Breast epithelium (tissue), 3 donors: ENCODE measurements around the gene PCCB.

Experiments used
- POLR2AphosphoS5 ChIP-seq, 3 donors: sonication (generic); formaldehyde crosslinking; IDR thresholded peaks; one replicate each; pipeline ENCODE4 v1.6.1; 2017; ENCODE audit warnings: antibody characterized with exemption in 3 of 3
- TF ChIP-seq, protein P1 (sequence below), 3 donors: fragments of 450-650 bp; IDR thresholded peaks; one replicate each; pipeline ENCODE4 v1.5.1; 2016 to 2017; ENCODE audit warnings: antibody characterized with exemption in 3 of 3, mild to moderate bottlenecking in 3 of 3, moderate library complexity in 3 of 3

GRCh38 chr3:136296960-136297359 is 46.8 kb downstream of the PCCB start:
- TF ChIP-seq, protein P1, sequence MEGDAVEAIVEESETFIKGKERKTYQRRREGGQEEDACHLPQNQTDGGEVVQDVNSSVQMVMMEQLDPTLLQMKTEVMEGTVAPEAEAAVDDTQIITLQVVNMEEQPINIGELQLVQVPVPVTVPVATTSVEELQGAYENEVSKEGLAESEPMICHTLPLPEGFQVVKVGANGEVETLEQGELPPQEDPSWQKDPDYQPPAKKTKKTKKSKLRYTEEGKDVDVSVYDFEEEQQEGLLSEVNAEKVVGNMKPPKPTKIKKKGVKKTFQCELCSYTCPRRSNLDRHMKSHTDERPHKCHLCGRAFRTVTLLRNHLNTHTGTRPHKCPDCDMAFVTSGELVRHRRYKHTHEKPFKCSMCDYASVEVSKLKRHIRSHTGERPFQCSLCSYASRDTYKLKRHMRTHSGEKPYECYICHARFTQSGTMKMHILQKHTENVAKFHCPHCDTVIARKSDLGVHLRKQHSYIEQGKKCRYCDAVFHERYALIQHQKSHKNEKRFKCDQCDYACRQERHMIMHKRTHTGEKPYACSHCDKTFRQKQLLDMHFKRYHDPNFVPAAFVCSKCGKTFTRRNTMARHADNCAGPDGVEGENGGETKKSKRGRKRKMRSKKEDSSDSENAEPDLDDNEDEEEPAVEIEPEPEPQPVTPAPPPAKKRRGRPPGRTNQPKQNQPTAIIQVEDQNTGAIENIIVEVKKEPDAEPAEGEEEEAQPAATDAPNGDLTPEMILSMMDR (IDR thresholded peaks at IDR 0.05): no peak
- no peak for TF ChIP-seq POLR2AphosphoS5 (IDR thresholded peaks at IDR 0.05)
